ENCODE results near the gene PRELP.
"Not testable (repeated sequence)": the region's sequence is repeated elsewhere in the genome, so short reads cannot be mapped to it uniquely, and the experiment has no call there.

PRELP gene

DNA sequence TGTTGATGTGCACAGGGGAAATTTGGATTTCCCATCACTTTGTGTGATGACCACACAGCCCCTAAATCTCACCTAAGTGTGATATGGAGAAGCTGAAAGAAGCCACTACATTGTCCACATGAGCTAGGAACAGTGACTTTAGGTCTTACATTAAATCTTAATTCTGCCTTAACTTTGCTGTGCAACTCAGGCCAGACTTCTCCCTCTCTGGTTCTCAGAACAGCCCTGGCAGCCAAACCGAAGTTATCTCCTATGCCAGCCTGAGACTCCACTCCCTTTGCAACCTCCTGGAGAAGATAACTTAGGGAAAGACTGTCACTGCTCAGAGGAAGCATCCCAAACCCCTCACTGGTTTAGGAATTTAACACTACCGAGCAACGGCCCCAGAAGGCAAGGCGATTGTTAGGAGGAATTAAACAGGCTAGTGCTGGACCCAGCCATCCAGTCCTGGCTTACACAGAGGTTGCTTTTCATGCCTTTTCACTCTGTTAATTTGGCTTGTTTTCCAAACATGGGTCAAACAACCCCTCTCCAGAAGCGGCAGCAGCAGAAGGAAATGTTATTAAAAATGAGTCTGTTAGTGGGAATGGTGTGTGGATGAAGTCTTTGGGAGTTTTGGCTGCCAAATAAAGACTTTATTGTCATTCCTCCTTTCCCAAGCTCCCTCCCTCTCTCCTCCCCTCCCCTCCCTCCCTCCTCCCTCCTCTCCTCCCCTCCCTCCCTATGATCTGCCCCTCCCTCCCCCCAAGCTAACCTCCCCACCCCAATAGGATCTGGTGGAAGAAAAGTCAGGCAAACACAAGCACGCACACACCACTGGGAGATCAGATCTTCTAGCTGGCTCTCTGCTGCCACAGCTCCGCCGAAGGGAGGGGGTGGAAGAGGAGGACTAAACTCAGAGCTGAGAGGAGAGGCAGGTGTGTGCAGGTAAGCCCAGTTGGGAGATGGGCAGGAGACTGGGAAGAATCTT is at the start of gene PRELP:
TSS of gene PRELP (plus strand) at position 795 of the 970 bp plus-strand sequence. CDS start 7,379 bp downstream, outside the sequence.
- no peak for DNase-seq (ENCODE audit: low read depth in 2 of 2)

DNA sequence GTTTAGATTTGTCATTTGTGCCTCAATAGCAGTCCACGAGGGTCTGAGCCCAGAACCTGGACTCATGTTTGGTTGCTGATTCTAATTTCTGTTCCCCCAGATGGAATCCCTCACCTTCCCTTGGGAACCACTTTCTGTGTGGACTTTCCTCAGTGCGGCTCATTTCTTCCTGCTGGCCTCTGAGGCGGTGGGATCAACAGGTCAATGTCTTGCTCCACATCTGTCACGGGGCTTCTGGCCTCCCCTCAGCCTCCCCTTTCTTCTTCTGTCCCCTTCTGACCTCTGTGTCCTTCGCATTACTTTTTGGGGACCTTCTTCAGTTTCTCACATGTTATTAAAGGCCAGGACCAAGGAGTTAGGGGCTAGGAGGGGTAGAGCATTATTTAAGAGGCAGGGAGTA is 49.2 kb upstream of the PRELP start:
- no peak for DNase-seq (ENCODE audit: low read depth in 2 of 2)

DNA sequence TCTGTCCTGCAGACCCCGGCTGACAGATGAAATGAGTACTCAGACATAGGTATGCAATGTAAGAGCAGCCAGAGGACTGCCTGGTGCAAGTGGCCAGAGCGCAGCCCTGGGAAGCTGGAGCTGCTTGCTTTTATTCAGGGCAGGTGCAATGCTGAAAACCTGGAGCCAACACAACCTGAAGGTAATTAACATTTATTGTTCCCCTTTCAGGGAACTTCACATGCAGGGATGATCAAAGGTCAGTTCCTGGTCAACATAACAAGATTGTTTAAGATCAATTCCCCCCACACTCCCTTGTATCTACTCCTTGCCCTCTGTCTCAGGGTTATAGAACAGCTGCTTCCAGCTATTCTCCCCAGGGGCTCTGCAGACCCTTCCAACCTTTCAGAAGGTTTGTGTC is 48.7 kb upstream of the PRELP start:
- DNase-seq (ENCODE audit: low read depth in 2 of 2) = no peak

DNA sequence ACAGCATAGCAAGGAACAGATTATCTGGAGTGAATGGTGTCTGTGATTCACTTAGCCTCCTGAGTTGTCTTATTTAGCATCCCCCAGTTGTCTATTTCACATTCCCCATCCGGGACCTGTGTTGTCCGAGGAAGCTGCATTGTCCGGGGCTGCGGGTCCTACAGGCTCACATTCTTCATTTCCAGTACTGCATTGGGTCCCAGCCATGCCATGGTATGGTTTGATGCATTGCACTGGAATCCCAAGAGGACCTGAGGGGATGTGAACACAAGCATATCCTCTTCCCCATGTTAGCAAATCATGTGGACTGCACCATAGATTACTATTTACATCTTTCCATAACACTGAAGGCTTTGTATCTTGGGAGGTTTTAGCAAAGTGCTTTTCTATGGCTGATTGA is 48.2 kb upstream of the PRELP start:
- DNase-seq (ENCODE audit: low read depth in 2 of 2) = no peak

DNA sequence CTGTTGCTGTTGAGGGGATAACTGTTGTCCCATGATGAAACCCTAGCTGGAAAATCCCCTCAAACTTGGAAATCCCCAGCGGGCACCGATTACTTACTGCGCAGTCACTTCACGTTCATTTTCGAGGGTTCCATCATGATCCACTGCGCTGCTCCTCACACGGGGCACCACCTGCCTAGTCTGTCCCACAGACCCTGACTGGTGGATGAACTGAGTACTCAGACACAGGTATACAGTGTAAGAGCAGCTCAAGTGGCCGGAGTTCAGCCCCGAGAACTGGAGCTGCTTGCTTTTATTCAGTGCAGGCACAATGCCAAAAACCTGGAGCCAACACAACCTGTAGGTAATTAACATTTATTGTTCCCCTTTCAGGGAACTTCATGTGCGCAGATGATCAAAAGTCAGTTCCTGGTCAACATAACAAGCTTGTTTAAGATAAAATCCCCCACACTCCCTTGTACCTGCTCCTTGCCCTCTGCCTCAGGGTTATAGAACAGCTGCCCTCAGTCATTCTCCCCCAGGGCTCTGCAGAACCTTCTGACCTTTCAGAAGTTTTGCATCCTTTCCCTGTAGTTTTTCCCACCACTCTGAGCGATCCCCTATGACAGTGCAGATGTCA is 46.5 kb upstream of the PRELP start:
- no peak for DNase-seq (ENCODE audit: low read depth in 2 of 2)

DNA sequence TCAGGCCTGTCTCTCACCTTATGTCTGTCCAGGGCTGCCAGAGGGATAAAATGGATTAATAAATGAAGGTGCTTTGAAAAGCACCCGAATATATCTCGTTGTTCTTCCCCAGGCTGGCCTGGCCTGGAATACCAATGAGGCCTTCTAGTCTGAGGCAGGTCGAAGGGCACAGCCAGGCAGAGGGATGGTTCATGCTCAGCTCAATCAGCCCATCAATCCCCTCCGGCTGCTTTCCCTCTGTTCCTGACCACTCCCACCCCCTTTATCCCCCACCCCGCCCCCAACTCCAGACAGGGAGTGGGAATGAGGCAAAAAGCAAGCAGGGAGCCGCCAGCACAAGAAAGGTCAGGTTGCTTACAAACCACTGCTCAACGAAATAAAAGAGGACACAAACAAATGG is 40.0 kb upstream of the PRELP start:
- DNase-seq (ENCODE audit: low read depth in 2 of 2) = no peak

DNA sequence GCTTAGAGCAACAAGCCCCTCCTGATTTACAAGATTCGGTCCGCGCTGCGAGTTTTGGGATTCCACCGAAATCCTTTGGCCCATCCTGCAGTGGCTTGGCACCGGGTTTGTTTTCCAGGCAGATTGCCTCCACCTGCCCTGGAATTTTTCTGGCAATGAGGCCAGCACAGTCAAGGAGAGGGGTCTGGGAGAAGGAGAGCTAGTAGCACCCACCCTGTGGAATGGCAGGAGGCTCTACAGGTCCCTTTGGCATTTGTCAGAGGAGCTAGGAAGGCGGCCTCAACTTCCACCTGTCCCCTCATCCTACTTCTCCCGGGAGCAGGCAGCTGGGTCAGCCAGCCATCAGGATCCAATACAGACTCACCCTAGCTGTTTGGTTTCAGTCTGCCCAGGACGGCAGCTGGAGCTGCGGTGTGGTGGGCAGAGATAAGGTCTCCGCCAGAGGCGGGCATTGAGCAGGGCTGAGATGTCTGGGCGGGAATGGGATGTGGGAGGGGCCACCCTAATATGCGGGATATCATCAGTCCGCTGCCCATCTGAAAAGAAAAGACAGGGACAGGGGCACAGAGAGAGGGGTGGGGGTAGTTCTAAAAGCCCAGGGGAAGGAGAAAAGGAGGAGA is 37.8 kb upstream of the PRELP start:
- no peak for DNase-seq (ENCODE audit: low read depth in 2 of 2)

DNA sequence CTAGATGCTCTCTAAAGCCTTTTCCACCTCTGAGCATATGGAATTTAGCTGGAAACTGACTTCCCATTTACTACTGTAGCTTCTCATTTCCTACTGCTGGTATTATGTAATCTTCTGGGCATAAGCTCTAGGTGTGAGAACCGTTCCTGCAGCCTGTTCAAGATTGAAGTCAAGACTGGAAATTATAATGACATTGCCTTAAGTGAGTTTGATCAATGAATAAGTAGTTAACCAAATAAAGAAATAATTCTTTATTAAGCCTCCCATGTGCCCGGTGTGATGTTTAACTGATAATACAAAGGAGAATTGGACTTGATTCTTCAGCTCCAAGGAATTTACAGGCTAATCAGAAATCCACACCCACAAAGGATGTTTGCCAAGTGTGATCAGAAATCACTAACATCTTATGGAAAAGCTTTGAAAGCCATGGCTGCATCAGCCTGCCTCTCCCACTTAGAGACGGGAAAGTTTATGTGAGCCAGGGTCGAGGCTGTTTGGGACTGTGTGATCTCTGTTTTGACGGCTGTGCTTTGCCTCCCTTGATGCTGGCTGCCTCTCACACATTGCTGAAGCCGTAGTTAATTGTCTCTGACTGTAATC is 36.4 kb upstream of the PRELP start:
- no peak for DNase-seq (ENCODE audit: low read depth in 2 of 2)

DNA sequence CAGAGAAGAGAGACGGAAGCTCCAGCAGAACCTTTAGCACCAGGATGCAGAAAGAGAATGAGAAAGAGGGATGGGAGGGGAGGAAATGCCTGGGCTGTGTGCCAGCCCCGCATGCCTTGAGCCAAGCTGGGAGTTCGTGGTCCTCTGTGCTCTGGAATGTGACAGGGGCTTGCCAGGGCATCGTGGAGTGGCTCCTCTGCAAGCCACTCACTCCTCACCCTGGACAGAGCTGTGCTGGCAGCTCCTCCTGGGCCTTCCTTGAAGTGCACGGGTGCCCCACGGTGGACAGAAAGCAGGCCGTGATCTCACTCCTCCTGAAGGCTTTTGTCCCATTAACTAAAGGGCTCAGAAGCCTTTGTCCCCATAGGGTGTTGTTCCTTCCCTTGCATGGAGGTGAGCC is 34.8 kb upstream of the PRELP start:
- DNase-seq (ENCODE audit: low read depth in 2 of 2) = no peak

DNA sequence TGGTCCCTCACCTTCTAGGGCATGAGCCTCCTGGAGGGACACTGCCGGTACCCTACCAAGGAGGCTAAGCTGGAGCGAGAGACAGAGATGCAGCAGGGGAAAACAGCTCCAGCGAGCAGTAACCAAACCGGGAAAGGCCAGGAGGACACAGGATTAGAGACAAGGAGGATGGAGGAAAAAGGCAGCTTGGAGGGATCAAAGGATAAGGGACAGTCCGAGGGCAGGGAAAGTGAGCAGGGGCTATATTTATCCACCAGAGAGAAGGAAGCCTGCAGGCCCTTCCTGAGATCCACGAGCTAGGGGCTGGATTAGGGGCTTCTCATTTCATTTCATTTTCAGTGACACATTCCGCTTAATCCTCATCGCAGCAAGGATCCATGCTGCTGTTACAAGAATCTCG is 33.8 kb upstream of the PRELP start:
- no peak for DNase-seq (ENCODE audit: low read depth in 2 of 2)

DNA sequence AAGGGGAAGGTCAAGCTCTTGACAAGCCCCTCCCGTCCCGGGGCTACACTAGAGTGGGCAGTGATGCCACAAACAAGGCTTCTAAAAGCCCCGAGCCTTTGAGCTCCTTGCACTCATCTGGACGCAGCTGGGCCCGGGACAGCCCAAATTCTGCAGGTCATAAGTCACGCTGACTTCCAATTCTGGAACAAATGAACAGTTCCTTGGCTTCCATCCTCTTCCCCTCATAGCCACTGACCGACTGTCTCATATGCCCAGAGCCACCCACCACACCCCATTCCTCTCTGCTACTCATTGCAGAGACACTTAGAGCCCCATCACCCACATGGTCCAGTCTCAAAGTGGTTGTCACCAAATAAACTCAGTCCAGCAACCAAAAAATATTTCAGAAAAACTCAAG is 32.8 kb upstream of the PRELP start:
- DNase-seq (ENCODE audit: low read depth in 2 of 2) = no peak

DNA sequence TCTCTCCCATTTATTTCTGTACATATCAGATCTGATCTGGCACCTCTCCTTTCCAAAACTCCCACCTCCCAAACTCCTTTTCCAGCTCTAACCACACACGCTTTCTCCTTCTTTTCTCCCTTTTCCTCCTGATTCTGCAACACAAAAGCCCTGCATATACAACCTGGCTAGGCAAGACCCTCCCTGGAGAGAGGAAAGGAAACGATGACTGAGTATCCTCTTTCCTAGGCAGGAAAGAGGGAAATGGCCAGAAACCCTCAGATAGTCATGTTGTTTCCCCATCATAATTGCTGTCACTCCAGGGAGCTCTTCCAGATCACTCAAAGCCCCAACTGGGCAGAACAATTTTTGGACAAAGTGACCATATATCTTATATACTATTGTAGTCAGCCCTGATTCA is 32.3 kb upstream of the PRELP start:
- DNase-seq (ENCODE audit: low read depth in 2 of 2) = no peak

DNA sequence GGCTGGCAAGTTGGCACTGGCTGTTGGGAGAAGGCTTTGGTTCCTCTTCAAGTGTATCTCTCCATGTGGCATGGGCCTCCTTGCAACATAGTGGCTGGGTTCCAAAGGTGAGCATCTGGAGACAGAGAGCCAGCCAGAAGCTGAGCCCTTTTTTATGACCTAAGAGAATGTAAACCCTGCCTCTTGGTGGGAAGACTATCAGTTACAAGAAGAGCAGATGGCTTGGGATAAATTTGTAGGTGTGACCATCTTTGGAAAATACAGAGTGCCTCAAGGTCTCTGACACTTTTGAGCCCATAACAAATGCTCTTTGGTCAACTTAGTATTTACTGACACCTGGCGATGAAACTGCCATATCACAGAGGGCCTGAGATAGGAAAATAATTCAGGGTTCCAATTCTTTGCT is 31.4 kb upstream of the PRELP start:
- DNase-seq (ENCODE audit: low read depth in 2 of 2) = no peak

DNA sequence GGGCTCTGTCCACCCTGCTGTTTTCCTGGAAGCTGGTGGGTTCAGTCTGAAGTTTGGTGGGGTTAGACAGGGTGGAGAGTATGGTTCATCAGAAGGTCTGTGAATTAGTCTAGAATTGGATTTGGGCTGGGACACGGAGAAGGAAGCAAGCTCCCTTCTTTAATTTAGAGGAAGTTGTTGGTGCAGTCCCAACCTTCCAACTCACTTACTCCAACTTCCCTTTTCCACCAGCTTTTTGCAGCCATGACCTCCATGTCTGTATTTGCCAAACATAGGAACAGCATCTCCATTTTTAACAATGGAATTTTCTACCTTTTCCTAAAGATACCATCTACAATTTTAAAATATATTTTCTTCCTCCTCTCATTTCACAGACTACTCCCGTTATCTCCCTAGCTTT is 28.5 kb upstream of the PRELP start:
- no peak for DNase-seq (ENCODE audit: low read depth in 2 of 2)

DNA sequence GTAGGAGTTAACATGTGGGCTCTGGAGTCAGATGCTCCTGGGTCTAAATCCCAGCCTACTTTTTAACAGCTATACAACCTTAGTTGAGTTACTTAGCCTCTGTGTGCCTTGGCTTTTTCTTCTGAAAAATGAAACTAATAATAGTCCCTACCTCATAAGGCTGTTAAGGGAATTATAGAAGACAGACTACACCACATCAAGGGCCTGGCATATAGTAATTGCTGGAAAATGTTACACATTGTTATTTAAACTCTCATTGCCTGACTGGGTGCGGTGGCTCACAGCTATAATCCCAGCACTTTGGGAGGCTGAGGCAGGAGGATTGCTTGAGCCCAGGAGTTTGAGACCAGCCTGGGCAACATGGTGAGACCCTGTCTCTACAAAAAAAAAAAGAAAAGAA is 28.0 kb upstream of the PRELP start:
- not testable (repeated sequence) for DNase-seq (ENCODE audit: low read depth in 2 of 2)

DNA sequence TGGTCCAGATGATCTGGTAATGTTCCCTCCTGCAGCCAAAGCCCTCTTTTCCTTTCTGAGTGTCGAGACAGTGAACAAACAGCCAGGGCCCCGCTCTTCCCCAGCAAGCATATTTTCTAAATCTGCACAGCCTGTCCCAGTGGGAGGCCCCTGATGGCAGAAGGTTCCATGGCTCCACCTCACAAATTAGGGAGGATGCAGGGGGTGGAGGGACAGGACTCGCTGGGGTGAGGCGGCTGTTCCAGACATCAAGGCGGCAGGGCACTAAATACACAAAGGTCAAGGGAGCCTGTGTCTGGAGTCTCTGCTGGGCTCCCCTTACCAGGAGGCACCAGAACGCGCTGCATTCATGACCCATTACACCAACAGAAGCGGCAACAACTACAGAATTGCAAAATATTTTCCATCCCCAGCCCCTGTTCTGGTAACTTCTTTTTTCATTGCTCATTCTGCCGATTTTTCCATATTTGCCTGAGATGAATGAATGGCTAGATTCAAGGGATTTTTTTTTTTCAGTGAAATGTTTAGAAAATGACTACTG is 27.0 kb upstream of the PRELP start:
- DNase-seq (ENCODE audit: low read depth in 2 of 2) = no peak

DNA sequence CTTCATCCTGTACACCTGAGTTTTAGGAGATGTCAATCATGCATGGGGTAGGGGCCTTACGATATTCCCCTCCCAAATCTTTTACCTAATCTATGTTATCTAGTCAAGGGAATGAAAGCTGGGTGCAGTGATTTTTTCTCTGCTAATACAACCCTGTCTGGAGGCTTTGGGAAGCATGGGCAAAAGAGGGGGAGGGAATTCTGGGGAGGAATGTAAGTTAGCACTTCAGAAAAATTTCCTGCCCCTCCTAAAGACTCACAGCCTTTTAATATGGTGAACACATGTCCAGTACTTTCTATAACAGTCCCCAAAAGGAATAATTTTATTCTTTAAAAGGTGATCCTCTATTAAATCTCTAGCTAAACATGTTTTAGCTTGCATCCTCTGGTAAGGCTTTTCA is 25.6 kb upstream of the PRELP start:
- no peak for DNase-seq (ENCODE audit: low read depth in 2 of 2)

DNA sequence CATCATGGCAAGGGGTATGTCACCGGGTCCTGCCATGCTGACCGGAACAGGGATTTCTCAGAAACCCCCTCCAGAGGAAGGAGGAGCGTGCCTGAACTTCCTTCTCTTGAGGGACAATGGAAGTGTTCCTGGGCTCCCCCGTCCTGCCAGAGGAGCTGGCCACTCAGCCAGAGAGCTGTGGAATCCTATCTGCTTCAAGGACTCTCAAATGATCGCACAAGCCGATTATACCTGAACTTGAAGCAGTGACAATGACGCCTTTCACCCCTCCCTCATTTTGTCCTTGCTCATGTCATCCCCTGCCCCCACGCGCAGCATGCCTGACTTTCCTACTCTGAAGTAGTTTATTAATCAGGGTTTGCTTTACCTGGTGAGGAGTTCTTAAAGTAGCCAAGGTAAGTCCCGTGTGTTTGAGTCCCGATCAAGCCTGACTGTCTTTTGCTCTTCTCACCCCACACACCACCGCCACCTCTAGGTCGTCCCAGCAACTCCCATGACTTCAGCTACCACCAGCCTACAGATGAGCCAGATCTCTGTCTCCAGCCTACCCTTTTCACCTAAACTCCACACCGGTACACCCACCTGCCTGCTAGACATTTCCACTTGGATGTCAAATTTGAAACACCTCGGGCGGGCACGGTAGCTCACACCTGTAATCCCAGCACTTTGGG is 25.0 kb upstream of the PRELP start:
- DNase-seq (ENCODE audit: low read depth in 2 of 2) = no peak

DNA sequence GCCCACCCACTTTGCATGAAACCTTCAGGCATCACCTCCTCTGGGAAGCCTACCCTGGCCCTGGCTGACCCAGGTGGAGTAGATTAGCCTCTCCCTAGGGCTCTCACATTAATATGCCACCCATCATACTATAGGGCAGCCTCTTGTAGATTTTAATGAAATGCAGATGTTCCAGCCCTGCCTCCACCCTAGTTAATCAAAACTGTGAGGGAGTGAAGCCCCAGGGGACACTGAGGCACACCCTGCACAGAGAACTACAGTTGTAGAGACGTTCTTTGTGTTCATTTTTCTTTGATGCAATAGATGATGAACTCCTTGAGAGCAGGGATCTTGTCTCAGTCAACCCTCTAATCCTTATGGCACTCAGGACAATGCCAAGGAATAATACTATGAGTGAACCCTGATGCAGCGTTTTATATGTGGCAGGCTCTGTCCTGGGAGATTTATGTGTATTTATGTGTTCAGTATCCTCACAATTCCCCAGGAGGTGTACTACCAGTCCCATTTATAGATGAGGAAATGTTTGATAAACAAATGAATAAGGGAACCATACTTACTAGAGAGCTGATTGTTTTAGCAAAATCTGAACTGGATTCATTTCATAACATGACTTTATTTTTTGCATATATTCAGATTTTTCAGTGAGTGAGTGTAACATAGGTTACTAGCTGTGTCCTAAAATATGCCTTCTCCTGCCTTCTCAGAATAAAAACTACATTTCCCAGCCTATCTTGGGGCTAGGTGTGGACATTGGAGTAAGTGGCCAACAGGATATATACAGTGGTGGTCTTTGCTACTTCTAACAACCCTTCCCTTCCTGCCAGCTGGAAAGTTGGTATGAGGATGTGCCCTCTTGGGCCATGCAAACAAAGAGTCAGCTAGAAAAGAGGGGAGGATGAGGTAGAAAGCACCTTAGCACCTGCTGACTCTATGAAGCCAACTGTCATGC is 23.5 kb upstream of the PRELP start:
- no peak for DNase-seq (ENCODE audit: low read depth in 2 of 2)

DNA sequence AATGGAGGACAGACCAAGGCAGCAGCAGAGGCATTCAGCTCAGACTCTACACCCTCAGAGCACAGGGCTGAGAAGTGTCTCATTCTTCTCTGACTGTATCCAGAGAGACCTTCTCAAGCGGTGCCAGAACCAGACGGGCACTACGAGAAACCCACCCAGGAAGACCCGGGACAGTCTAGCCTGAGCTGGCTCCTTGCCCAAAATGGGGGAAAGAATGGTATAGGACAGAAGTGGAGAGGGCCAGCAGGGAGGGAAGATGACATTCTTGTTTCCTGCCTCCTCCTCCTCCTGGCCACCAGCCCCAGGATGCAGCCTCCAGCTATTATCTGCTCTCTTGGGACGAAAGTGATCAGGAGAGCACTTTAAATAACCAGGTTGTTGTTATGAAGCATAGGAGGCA is 22.6 kb upstream of the PRELP start:
- DNase-seq (ENCODE audit: low read depth in 2 of 2) = no peak
